HG03558 (cell line): ENCODE data around the gene MYMK.

ENCODE experiments used
- ATAC-seq: cut with Tn5 transposase; IDR thresholded peaks from one replicate; pipeline ENCODE4 v1.9.1; 2021; ENCODE audit warnings: moderate number of reproducible peaks; ENCODE audit not compliant: unreplicated experiment; ENCODE audit errors: extremely low read depth

Gene MYMK

DNA sequence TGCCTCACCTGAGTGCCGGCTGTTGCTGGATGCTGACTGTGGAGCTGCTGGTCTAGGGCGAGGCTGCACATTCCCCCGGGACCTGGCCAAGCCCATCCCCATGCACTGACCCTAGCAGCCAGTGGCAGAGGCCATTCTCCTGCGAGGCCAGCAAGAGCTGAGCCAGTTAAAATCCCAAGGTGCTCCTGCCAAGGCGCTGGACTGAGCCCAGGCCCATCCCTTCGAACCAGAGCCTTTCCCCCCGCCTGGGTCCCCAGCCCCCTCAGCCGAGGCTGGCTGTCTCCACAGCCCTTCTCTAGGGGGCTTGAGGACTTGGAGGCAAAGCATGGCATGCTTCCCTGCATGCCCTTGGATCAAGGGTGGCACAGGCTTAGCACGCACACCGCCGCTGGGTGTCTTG lies 11.3 kb upstream of the MYMK start:
- no peak for ATAC-seq

DNA sequence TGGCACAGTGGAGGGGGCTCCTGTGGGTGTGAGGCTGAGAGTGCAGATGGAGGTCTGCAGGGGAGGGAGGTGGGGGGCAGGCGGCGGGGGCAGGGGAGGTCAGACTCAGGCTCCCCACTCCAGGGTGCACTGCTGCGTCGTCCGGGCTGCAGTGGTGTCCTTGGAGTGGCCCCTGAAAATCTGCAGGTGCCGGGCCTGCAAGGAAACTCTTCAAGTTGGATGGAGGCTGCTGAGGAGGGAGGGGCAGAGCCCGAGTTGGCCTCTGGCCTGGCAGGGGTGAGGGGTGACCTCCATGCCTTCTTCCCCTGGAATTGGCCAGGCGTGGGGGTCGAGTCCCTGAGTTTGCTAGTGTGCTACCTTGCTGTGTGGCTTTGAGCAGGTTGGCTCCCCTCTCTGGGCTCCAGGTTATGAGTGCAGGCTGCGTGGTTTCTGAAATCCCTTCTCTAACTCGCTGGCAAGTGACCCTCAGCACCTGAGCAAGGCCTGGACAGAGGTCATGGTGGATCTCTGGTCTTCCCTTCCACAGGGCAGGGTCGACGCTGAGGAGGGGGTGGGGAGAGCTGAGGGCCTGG lies 10.6 kb upstream of the MYMK start:
- no peak for ATAC-seq

DNA sequence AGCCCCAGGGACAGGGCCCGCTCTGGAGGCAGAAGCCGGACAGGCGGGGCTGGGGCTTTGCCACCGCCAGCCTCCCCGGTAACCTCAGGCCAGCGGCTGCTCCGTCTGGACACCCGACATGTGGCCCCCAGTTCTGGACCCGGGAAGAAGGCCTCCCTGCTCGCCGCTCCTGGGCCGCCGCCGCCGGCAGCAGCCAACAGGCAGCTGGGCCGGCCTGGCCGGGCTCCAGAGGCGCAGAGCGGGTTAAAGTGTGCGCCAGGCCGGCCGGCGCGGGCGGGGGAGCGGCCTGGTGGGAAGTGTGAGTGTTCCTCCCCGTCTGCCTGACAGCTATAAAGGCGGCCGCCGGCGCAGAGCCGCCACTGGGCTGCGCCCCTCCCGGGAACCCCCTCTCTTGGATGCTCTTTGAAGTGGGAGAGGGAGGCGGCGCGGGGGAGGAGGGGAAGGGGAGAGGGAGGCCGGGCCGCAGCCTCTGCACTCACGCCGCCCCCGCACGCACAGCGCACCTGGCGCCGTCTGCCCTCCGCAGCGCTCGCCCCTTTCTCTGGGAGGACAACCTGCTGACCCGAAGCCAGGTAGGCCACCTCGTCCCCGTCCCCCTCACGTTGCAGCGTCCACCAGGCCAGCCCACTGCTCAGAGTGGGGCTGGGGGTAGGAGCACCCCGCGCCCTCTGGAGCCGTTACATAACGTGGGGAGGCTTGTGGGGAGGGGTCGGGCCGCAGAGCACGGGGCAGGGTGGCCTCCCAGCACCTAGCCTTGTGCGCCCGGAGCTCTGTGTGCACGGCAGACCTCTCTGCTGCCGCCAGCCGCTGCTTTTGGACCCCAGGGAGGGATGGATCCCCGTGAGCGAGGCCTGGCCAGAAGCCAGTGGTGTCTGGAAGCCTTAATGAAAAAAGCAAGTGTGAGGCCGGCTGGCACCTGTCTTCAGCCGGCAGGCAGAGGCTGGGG lies 9.9 kb upstream of the MYMK start, which contains the start of gene ADAMTSL2:
TSS of gene ADAMTSL2 (plus strand) at position 359 of the 946 bp plus-strand sequence. CDS start 2,009 bp downstream, outside the sequence.
- no peak for ATAC-seq

DNA sequence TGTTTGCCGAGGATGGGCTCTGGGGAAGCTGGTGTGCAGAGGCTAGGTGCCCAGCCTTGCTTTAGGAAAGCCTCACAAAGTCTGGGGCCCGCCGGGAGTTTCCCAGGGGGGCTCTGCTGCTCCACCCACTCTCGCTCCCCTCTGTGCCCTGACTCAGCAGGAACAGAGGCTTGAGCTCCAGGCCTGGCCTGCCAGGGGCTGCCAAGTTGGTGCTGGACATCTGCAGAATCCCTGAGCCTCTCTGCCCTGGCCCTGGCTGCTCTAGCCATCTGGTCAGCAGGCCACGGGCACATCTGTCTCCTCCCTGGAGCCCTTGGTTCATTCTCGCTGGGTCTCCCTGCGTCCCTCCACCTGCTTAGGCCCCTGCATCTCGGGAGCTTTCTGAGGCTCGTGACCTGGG lies 9.1 kb upstream of the MYMK start:
- ATAC-seq: no peak

DNA sequence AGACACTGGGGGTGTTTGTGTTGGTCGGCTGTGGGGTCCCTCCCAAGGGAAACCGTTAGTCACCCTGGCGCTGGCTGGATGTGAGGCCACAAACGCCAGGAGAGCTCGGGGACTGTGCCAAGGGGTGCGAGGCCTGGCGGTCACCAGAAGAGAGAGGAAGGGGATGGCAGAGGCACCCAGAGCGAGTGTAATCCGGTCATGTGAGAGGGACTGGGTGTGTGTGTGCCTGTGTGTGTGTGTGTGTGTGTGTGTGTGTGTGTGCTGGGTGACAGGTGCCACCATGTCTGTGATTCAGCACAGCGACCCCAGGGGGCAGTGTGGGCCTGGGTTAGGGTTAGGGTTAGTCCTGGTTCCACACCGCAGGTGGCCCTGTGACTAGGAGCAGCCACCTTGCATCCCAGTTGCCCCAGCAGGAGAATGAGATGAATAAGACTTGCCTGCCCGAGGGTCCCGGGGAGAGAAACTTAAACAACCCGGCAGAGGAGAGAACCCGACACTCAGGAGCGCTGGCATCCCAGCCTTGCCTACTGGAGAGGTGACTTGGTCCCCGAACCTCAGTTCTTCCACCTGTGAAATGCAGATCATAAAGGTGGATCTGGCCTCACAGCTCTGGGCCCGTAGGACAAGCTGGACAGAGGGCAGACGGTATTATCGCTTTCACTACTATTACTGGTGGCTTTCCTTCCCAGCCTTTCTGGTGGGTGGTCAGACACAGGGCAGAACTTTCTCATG lies 8.3 kb upstream of the MYMK start:
- ATAC-seq: no peak

DNA sequence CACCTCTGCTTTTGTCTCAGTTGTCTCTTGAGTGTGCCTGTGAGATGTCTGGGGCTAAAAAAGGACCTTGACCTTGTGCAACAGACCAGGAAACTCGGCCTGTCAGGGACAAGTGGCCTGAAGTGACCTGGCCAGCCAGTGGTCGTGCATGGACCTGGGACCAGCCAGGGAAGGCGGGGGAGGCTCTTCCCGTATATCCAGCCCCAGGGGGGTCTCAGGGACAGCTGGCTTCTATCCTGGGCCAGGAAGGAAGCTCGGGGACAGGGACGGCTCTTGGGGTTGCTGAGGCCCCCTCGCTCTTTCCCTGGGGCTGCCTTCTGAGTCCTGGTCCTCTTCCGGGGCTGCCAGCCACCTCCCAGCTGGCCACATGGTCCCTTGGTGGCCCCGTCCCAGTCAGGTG lies 6.5 kb upstream of the MYMK start:
- no peak for ATAC-seq

DNA sequence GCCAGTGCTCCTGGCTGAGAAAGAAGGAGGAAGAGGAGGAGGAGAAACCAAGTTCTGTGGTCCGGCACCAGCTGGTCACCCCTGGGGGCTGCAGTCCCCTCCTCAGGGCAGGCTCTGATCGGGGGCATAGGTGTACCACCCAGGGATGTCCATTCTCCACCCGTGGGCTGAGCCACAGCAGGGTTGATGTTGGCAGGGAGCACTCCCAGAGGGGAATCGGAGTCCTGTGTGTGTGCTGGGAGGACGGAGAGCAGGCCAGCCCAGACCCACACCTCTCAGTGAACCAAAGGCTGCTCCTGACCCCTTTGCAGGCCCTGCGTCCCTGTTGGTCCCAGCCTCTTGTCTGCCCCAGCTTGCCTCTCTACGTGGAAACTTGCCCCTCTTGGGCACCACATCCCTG lies 5.1 kb upstream of the MYMK start:
- no peak for ATAC-seq

DNA sequence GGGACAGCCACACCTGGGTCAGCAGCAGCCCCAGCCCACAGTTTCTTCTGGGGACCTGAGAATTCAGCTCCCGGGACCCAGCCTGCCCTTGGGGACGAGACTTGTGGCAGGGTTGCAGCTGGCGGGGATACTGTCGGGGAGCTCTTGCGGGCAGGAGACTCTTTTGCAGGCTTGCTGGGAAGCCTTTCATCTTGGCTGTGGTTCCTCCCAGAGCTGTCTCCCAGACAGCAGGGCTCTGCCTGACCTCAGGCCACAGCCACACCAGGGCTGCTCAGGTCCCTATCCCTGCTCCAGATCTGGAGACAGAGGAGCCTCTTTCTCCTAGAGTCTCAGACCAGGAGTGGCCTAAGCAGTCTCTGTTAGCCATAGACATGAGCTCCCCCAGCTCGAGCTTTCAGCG lies 4.7 kb upstream of the MYMK start:
- no peak for ATAC-seq

DNA sequence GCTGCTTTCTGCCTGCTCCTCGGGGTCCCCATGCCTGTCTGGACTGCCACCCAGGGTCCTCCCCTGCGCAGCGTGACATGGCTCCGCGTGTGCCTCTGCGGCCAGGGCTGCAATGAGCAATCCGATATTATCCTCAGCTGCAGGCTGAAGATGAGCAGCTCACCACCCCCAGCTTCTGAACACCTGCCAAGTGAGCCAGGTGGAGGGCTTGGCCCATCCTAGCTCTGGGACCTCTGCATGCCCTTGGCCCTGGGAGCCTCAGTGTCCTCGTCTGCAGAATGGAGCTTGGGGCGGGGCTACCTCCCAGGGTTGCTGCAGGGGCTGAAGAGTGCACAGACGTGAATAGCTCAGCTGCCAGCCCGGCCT lies 4.1 kb upstream of the MYMK start:
- ATAC-seq: no peak

DNA sequence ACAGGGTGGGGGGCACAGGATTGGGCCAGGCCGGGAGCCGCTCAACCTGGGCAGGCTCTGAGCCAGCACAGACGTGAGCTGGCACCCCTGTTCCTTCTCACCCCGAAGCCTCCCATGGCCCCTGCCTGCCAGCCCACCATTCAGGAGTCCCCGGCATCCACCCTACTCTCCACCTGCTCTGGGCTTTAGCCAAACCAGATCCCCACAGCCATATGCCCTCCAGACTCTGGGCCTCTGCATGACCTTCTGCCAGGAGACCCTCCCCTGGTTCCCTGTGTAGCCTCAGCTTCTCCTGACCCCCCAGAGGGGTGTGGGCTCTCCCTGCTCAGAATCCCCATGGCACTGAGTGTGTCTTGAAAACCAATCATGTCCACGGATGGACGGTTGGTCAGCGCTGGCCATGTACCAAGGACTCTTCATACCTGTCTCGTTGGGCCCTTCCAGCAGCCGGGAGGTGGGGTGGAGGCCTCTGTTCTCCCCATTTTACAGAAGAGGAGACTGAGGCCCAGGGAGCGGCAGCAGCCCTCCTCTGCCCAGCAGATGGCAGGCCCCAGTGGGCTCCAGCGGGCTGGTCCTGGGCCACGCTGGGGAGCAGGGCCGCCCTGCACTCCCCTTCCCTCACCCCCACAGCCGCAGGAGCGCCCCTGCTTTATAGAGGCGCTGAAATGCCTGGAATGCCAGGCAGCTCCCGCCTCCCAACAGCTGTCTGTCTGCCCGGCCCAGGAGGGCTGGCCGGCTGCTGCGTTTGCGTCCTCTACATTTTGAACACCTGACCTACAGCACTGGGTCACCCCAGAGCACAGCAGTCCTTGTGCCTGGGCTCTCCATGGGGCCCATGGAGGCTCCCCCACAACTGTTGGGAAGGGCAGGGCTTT lies 3.5 kb upstream of the MYMK start:
- no peak for ATAC-seq

DNA sequence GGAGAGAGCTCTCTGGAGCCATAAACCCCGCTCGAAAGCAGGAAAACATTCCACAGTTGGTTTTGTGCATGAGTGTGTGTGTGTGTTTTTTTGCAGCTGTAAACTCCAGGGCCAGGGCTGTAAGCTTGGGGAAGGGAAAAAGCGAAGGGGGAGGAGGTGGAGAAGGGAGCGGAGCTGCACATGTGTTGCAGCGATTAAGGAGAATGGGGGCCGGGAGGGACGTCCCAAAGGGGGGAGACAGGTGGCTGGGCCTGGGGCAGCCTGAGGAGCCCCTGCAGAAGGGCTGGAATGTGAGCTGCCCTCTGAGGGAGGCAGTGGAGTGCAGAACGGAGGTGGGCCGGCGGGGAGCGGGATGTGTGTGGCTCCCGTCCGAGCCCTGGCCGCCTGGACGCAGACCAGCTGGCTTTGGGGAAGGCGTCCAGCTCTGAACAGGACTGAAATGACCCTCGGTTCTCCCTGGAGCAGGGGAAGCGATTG lies 2.7 kb upstream of the MYMK start:
- no peak for ATAC-seq

DNA sequence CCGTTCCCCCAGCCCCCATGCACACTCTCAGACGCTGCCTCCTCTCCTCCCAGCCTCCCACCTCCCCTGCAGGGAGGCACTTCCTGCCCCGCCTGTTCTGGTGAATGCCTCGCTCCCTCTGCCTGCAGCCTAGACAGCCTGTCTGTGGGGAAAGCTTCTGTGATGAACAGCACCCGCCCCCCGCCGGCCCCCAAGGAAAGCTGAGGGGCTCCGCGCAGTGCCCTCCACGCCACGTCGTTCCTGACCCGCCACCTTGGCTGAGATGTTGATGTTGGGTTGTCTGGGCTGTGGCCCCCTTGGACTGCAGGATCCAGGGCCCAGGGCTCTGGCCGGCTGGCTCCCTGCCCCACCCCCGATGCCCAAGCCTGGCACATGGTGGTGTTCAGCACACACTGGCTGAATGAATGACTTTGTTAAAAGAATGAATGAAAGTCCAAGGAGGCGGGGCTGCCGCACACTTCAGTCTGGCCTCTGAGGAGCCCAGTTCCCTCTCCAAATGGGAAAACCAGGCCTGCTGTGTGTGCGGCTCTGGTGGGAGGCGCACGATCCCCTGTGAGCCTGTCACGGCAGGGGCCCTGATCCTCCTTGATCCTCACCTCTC lies 2.1 kb upstream of the MYMK start:
- ATAC-seq: no peak

DNA sequence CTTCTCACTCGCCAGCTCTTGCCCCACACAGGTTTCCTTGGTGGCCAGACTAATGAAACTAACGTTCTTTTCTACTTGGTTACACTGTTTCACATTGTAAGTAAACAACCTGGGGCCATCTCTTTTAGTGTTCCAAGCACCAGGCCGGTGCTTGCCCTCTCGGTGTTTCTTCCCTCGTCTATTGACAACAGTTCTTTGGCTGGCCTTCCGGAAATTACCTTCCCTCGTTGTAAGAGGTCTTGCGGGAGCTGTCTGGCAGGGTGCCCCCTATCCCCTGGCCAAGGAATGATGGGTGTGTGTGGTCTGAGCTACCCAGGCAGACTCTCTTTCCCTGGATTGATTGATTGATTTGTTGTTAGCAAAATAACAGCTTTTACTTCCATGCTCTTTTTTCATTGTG lies 918 bp upstream of the MYMK start:
- no peak for ATAC-seq

DNA sequence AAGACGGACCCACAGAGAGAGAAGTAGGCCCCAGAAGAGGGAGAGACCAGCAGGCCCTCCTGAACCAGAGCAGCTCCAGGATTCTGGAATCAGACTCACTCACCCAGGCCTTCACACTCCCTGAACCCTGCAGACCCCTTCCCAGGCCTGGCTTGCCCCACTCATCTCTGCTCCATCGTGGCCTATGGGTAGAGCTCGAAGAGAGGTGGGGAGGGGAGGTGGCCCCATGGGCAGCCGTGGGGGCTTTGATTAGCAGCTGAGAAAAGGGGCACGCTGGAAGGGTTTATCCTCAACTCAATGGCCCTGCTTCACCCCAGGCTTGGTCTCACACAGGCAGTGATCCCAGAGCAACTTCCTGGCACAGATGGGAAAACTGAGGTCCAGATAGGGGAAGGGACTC lies 613 bp downstream of the MYMK start:
- no peak for ATAC-seq

DNA sequence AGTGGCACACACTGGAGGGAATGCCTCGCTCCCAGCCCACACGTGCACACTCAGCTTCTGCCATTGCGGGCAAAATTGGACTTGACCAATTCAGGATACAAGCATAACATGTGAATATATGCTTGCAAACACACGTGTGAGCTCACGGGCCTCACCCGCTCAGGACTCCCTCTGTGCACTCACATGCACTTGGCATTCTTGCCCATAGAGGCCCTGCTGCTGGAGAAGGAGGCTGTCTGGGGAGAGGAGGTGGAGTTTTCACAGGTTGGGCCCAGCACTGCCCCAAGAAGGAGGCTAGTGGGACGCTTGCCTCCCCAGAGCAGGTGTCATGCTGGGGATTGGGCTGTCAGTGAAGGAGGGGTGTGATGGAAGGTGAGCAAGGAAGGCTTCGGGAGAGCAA lies 1.7 kb downstream of the MYMK start:
- ATAC-seq: no peak

DNA sequence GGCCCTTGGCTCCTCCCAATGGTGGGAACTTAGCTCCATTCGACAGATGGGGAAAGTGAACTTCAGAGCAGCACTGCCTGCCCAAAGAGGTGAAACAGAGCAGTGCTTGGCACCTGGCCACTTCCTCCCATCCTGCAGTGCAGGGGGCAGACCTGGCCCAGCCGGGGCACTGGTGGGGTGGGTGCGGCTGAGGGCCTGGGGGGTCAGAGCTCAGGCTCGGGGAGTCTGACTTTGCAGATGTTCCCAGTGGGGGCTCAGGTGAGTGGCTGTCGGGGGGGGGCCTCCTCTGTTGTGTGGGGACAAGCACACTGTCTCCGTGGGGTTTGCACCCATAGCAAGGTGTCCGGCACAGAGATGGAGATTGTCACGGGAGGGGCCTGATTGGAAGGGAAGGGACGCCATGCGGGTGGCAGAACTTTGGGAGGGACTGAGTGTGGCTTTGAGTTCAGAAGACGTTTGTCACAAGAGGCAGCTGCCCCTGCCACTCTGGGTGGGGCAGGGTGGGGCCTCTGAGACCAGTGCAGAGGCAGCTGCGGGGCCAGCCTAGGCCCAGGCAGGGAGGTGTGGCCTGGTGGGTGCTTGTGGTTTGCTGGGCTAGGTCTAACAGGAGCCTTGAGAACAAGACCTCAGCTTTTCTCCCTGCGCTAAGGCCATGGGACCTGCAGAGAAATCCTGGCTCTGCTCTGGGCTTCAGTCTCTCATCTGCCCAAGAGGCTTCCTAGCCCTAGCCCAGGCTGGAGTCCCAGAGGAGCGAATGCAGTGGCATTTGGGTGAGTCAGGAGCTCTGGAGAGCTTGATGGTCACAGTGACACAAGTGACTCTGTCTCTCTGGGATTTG lies 2.5 kb downstream of the MYMK start:
- ATAC-seq: no peak

DNA sequence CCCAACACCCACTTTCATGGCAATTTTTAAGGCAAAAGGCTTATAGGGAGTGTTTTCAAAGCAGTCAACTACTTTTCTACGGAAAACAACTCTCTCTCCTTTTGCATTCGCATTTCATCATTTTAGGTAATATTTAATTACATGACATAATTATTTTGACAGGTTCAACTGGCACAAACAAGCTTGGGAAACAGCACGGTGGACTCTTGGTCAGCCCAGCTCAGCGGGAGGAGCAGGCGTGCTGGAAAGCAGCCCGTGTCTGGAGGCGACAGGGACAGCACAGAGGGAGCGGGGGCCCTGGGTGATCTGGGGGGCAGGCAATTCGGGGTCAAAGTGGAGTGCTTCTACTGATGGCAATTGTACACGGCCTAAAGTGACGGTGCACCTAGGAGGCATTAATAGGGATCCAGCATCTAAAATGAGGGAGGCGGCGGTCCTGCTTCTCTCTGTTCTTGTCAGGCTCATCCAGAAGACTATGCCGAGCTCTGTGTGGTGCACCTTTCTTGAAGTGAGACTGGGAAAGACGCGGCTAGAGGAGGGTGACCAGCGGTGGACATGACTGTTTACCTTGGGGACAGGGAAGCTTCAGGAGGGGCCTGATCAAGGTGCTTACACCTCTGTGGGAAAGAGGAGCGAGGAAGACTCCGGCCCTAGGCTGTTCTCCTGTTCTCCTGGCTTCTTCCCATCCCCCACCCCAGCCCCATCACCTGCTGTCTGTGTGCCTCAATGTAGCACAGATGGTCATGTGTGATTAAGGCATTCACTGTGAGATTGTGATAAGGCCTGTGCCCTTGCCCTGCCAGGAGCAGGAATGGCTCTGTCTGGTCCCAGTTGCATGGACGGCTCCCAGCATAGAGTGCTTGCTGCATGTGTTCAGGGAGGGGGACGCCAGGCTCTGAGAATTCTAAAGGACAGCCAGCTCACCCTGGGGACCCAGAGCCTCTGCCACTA lies 3.4 kb downstream of the MYMK start:
- ATAC-seq: no peak
